ENCODE measurements around the gene SMC3. TPM values are rescaled to one million over a fixed set of nuclear protein-coding genes. Genes with fewer than 3 reads are reported as not detected.

The SMC3 gene
- total RNA-seq, 3 donors from 2014 or later (not counting 1 experiment from before 2014, with no cell fraction given): 36.6 to 38.5 (median 37.8) TPM

- TF ChIP-seq, protein P1, sequence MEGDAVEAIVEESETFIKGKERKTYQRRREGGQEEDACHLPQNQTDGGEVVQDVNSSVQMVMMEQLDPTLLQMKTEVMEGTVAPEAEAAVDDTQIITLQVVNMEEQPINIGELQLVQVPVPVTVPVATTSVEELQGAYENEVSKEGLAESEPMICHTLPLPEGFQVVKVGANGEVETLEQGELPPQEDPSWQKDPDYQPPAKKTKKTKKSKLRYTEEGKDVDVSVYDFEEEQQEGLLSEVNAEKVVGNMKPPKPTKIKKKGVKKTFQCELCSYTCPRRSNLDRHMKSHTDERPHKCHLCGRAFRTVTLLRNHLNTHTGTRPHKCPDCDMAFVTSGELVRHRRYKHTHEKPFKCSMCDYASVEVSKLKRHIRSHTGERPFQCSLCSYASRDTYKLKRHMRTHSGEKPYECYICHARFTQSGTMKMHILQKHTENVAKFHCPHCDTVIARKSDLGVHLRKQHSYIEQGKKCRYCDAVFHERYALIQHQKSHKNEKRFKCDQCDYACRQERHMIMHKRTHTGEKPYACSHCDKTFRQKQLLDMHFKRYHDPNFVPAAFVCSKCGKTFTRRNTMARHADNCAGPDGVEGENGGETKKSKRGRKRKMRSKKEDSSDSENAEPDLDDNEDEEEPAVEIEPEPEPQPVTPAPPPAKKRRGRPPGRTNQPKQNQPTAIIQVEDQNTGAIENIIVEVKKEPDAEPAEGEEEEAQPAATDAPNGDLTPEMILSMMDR (IDR thresholded peaks at IDR 0.05): no peak
- H3K27ac ChIP-seq (ENCODE audit: low read length): no peak overlapping the region
- no peaks in the 10 kb centered on the region for H3K9me3 ChIP-seq (ENCODE audit: control insufficient read depth, insufficient read depth, low read length)
- DNase-seq (no peak), ATAC-seq (no peak)
- no peak overlapping the region for H3K4me3 ChIP-seq (ENCODE audit: low read length)
- no peaks in the 10 kb centered on the region for H3K36me3 Mint-ChIP-seq
- intact Hi-C loops (cut with micrococcal nuclease): no loop called here
- 88% methylated on average over 2 of the region's 3 CpGs for WGBS (ENCODE audit: insufficient coverage)
- H3K9me3 Mint-ChIP-seq: no peaks in the 10 kb centered on the region
- H3K27ac Mint-ChIP-seq: no peak overlapping the region
- H3K27me3 Mint-ChIP-seq (ENCODE audit: low read depth in 2 of 2): peaks cover 35 to 57% of the 10 kb centered on the region in 2 donors
- H3K4me1 ChIP-seq (ENCODE audit: control insufficient read depth, insufficient read depth, low read length): no peaks in the 10 kb centered on the region
- no peaks in the 10 kb centered on the region for H3K36me3 ChIP-seq (ENCODE audit: control insufficient read depth, insufficient read depth, low read length)
- H3K4me1 Mint-ChIP-seq: peaks cover 6% of the 10 kb centered on the region in 2 donors
- H3K27me3 ChIP-seq (ENCODE audit: control insufficient read depth, insufficient read depth, low read length): peaks cover 3% of the 10 kb centered on the region
- no peak overlapping the region for H3K4me3 Mint-ChIP-seq
Measured at GRCh38 chr10:110558041-110558440, 9.5 kb upstream of the SMC3 start.

DNA sequence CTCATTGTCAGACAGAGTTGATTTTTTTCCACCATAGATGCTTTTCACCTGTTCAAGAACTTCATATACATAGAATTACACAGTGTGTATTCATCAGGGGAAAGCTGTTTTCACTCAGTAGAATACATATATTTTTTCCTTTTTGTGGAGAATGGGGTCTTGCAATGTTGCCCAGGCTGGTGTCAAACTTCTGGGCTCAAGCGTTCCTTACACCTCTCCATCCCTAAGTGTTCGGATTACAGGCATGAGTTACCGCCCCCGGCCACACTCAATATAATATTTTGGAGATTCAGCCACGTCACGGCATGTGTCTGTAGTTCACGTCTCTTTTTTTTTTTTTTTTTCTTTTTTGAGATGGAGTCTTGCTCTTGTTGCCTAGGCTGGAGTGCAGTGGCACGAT is 7.5 kb upstream of the SMC3 start:
- H3K27me3 Mint-ChIP-seq (ENCODE audit: low read depth in 2 of 2): peaks cover 42 to 62% of the 10 kb centered on the region in 2 donors
- whole genome bisulfite sequencing (ENCODE audit: insufficient coverage): 97% methylated on average over 8 of the region's 8 CpGs
- no peaks in the 10 kb centered on the region for H3K9me3 Mint-ChIP-seq
- DNase-seq (no peak), ATAC-seq (no peak)
- H3K4me1 Mint-ChIP-seq: peaks cover 6% of the 10 kb centered on the region in 2 donors
- Histone ChIP-seq H3K4me3 (ENCODE audit: low read length) (no peak overlapping the region), H3K36me3 (ENCODE audit: control insufficient read depth, insufficient read depth, low read length) (no peaks in the 10 kb centered on the region), H3K4me1 (ENCODE audit: control insufficient read depth, insufficient read depth, low read length) (no peaks in the 10 kb centered on the region), H3K9me3 (ENCODE audit: control insufficient read depth, insufficient read depth, low read length) (no peaks in the 10 kb centered on the region), H3K27ac (ENCODE audit: low read length) (no peak overlapping the region), H3K27me3 (ENCODE audit: control insufficient read depth, insufficient read depth, low read length) (no peaks in the 10 kb centered on the region)
- no peaks in the 10 kb centered on the region for H3K36me3 Mint-ChIP-seq
- TF ChIP-seq, protein P1 (IDR thresholded peaks at IDR 0.05): no peak
- intact Hi-C loops (cut with micrococcal nuclease): no loop called here
- no peak overlapping the region for H3K27ac Mint-ChIP-seq
- no peak overlapping the region for H3K4me3 Mint-ChIP-seq

DNA sequence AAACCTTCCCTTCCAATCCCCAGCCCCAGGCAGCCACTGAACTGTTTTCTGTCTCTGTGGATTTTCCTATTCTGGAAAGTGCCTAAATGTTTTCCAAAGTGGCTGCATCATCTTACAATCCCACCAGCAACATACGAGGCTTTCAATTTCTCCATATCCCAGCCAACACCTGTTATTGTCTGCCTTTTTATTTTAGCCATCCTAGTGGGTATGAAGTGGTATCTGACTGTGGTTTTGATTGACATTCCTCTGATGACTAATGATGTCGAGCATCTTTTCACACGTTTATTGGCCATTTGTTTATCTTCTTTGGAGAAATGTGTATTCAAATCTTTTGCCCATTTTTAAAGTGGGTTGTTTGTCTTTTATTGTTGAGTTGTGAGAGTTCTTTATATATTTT is 6.2 kb upstream of the SMC3 start:
- 75% methylated on average over 2 of the region's 3 CpGs for WGBS (ENCODE audit: insufficient coverage)
- TF ChIP-seq, protein P1 (IDR thresholded peaks at IDR 0.05): no peak
- intact Hi-C loops (cut with micrococcal nuclease): no loop called here

GRCh38 chr10:110562348-110562747 is 5.1 kb upstream of the SMC3 start:
- Histone ChIP-seq H3K27me3 (ENCODE audit: control insufficient read depth, insufficient read depth, low read length) (no peaks in the 10 kb centered on the region), H3K4me1 (ENCODE audit: control insufficient read depth, insufficient read depth, low read length) (peaks cover 5% of the 10 kb centered on the region), H3K9me3 (ENCODE audit: control insufficient read depth, insufficient read depth, low read length) (no peaks in the 10 kb centered on the region), H3K4me3 (ENCODE audit: low read length) (no peak overlapping the region), H3K27ac (ENCODE audit: low read length) (no peak overlapping the region), H3K36me3 (ENCODE audit: control insufficient read depth, insufficient read depth, low read length) (no peaks in the 10 kb centered on the region)
- intact Hi-C loops (cut with micrococcal nuclease): no loop called here
- peaks cover 4 to 7% of the 10 kb centered on the region in 2 donors for H3K4me1 Mint-ChIP-seq
- whole genome bisulfite sequencing (ENCODE audit: insufficient coverage): 100% methylated on average over 2 of the region's 4 CpGs
- no peaks in the 10 kb centered on the region for H3K36me3 Mint-ChIP-seq
- no peak overlapping the region for H3K4me3 Mint-ChIP-seq
- peaks cover 34 to 44% of the 10 kb centered on the region in 2 donors for H3K27me3 Mint-ChIP-seq (ENCODE audit: low read depth in 2 of 2)
- H3K27ac Mint-ChIP-seq: no peak overlapping the region
- no peaks in the 10 kb centered on the region for H3K9me3 Mint-ChIP-seq
- TF ChIP-seq, protein P1 (IDR thresholded peaks at IDR 0.05): no peak
- DNase-seq: no peak
- no peak for ATAC-seq

More for the DNA sequence above, 6.2 kb upstream of the SMC3 start:
- H3K9me3 ChIP-seq (ENCODE audit: control insufficient read depth, insufficient read depth, low read length): no peaks in the 10 kb centered on the region
- H3K36me3 ChIP-seq (ENCODE audit: control insufficient read depth, insufficient read depth, low read length): no peaks in the 10 kb centered on the region
- Mint-ChIP-seq H3K4me1 (peaks cover 6% of the 10 kb centered on the region in 2 donors), H3K4me3 (no peak overlapping the region), H3K27me3 (ENCODE audit: low read depth in 2 of 2) (peaks cover 39 to 53% of the 10 kb centered on the region in 2 donors), H3K36me3 (no peaks in the 10 kb centered on the region), H3K9me3 (no peaks in the 10 kb centered on the region), H3K27ac (no peak overlapping the region)
- DNase-seq (no peak), ATAC-seq (no peak)
- H3K27ac ChIP-seq (ENCODE audit: low read length): no peak overlapping the region
- peaks cover under 1% of the 10 kb centered on the region for H3K4me1 ChIP-seq (ENCODE audit: control insufficient read depth, insufficient read depth, low read length)
- H3K4me3 ChIP-seq (ENCODE audit: low read length): no peak overlapping the region
- no peaks in the 10 kb centered on the region for H3K27me3 ChIP-seq (ENCODE audit: control insufficient read depth, insufficient read depth, low read length)

Data from natural killer cell (primary cell).